ENCODE results near the gene SPNS2.
A peak's percentile ranks its signal among the peaks of the same experiment; 100 is the strongest.

- TF ChIP-seq POLR2AphosphoS5 (IDR thresholded peaks at IDR 0.05; ENCODE audit: low read depth) (peak; percentile 63), EZH2phosphoT487 (IDR thresholded peaks at IDR 0.05; ENCODE audit: unreplicated experiment) (no peak), EZH2 (IDR thresholded peaks at IDR 0.05; ENCODE audit: low read depth, unreplicated experiment) (no peak), CREB1 (CRISPR knock-in tag; IDR thresholded peaks at IDR 0.05; ENCODE audit: low read depth) (no peak), ZNF331 (CRISPR knock-in tag; IDR thresholded peaks at IDR 0.05; ENCODE audit: low read depth) (no peak), STAT1 (IDR thresholded peaks at IDR 0.05; ENCODE audit: unreplicated experiment) (no peak), ZNF114 (CRISPR knock-in tag; IDR thresholded peaks at IDR 0.05) (no peak), JUNB (IDR thresholded peaks at IDR 0.05; ENCODE audit: unreplicated experiment) (no peak), REST (IDR thresholded peaks at IDR 0.05; ENCODE audit: unreplicated experiment) (no peak), NANOG (IDR thresholded peaks at IDR 0.05; ENCODE audit: borderline replicate concordance) (no peak), ZNF462 (CRISPR knock-in tag; IDR thresholded peaks at IDR 0.05) (no peak)
- TF ChIP-seq, protein P1, sequence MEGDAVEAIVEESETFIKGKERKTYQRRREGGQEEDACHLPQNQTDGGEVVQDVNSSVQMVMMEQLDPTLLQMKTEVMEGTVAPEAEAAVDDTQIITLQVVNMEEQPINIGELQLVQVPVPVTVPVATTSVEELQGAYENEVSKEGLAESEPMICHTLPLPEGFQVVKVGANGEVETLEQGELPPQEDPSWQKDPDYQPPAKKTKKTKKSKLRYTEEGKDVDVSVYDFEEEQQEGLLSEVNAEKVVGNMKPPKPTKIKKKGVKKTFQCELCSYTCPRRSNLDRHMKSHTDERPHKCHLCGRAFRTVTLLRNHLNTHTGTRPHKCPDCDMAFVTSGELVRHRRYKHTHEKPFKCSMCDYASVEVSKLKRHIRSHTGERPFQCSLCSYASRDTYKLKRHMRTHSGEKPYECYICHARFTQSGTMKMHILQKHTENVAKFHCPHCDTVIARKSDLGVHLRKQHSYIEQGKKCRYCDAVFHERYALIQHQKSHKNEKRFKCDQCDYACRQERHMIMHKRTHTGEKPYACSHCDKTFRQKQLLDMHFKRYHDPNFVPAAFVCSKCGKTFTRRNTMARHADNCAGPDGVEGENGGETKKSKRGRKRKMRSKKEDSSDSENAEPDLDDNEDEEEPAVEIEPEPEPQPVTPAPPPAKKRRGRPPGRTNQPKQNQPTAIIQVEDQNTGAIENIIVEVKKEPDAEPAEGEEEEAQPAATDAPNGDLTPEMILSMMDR (conservative IDR thresholded peaks at IDR 0.05; ENCODE audit: low read depth in 2 of 2): no peak
- TF ChIP-seq, protein P2, sequence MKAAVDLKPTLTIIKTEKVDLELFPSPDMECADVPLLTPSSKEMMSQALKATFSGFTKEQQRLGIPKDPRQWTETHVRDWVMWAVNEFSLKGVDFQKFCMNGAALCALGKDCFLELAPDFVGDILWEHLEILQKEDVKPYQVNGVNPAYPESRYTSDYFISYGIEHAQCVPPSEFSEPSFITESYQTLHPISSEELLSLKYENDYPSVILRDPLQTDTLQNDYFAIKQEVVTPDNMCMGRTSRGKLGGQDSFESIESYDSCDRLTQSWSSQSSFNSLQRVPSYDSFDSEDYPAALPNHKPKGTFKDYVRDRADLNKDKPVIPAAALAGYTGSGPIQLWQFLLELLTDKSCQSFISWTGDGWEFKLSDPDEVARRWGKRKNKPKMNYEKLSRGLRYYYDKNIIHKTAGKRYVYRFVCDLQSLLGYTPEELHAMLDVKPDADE (IDR thresholded peaks at IDR 0.05): no peak
Measured at GRCh38 chr17:4584101-4584916, 85.6 kb downstream of the SPNS2 start, which contains the start of gene SMTNL2.

Data from GM23338 (cell line).